ENCODE data around the gene CLASP2. TPM values are rescaled to one million over a fixed set of nuclear protein-coding genes. Genes with fewer than 3 reads are reported as not detected.
"Not testable (repeated sequence)": the region's sequence is repeated elsewhere in the genome, so short reads cannot be mapped to it uniquely, and the experiment has no call there.

CLASP2 gene
- total RNA-seq (10 to 100 TPM; 54.0 to 80.1 (median 60.5) TPM), total RNA-seq (60.8 to 108 (median 83.3) reads per million in 29 experiments)
- total RNA-seq (2013): 55.9 TPM

DNA sequence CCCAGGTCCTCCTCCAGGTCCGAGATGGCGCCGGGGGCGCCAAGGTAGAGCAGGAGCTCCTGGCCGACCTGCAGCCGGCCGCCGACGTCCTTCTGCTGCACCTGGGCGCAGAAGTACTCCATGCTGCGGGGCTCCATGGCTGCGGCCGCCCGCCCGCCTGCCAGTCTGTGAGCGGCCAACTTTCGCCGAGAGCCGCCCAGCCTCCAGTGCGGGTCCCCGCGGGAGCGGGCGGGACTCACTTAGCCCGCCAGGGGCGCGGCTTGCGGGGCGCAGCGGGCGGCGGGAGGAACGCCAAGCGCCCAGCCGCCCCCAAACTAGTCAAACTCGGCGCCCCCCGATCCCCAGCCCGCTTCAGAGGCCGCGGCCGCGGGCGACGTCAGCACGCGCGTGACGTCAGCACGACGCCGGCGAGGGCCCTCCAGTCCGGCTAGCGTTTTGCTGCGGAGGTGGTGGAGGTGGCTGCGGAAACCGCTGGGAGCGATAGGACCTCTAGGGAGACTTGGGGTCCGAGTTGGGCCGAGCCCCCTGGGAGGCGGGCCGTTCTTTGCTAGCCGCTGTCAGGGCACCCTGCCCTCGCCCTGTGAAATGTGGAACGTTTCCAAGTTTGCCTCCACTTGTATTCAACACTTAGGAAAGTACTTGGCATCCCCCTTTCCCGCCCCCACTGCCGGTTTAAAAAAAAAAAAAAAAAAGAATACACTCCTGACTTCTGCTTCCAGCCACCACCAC is at the start of gene CLASP2:
Gene CLASP2, minus strand, starts transcription at position 389 of the 729 bp plus-strand sequence. Its CDS starts 252 bp downstream, at position 137.
- no peaks in the 10 kb centered on the region for H3K36me3 Mint-ChIP-seq
- DNase-seq (peak; percentile 64 to 93 (median 79)), ATAC-seq (replicated peaks in 1 of 4) (peak; percentile 89 to 93 (median 92))
- H3K27ac ChIP-seq (ENCODE audit: low read length): peak within 1 kb of the TSS; percentile 94
- no peaks in the 10 kb centered on the region for H3K36me3 ChIP-seq (ENCODE audit: control insufficient read depth in 2 of 2, extremely low read depth in 1 of 2, insufficient read depth in 1 of 2, low read length in 1 of 2)
- no peaks in the 10 kb centered on the region for H3K9me3 ChIP-seq
- H3K4me1 ChIP-seq (ENCODE audit: control insufficient read depth in 1 of 2, extremely low read depth in 1 of 2, insufficient read depth in 2 of 2, low read length in 2 of 2): peaks cover 13 to 14% of the 10 kb centered on the region in 2 experiments
- ChIA-PET CTCF (interaction anchor here (0.7 to 1.6 kb wide), 3 partner anchors 56 to 82 kb away, joined by 3 read pairs; no protein-coding TSS in a partner anchor), POLR2A (interaction anchor here in 1 of 2 donors (0.7 kb wide), 1 partner anchor 17 kb away, joined by 3 read pairs; no protein-coding TSS in a partner anchor)
- H3K4me3 Mint-ChIP-seq: peak within 1 kb of the TSS in 2 of 3 donors; percentile 97 to 98
- peaks cover 0 to 13% (median 12%) of the 10 kb centered on the region in 3 donors for H3K4me1 Mint-ChIP-seq
- peak within 1 kb of the TSS; percentile 93 to 94 for H3K4me3 ChIP-seq (ENCODE audit: control insufficient read depth in 1 of 2, extremely low read depth in 1 of 2, low read length in 1 of 2)
- no peaks in the 10 kb centered on the region for H3K27me3 Mint-ChIP-seq
- peak within 1 kb of the TSS; percentile 97 to 99 for H3K27ac Mint-ChIP-seq
- H3K9me3 Mint-ChIP-seq: no peaks in the 10 kb centered on the region
- under 1% methylated on average over 68 of the region's 68 CpGs for WGBS (ENCODE audit: insufficient coverage)
- no peaks in the 10 kb centered on the region for H3K27me3 ChIP-seq (replicated peaks in 1 of 2; ENCODE audit: control insufficient read depth in 2 of 2, extremely low read depth in 1 of 2, insufficient read depth in 2 of 2, low read length in 1 of 2)

DNA sequence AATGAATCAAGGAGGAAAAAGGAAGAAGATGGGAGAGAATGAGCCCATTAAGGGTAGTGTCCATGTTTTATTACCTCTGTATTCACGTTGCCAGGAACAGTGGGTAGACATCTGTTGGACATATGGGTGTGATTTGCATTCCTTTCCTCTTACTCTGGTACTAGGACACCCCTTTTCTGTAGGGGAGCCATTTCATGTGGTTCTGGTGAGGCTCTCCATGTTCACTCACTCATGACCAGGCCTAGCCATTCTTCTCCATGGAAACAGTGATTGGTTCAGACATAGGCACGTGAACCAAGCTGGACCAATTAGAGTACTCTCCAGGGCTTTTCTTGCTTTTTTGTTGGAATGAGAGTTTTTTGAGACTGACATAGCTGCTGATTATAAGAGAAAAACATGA is 40.8 kb upstream of the CLASP2 start:
- ChIA-PET POLR2A (no interaction called here), CTCF (interaction anchor here (0.5 to 0.6 kb wide), 2 partner anchors 28 to 52 kb away, joined by 3 to 6 read pairs; no protein-coding TSS in a partner anchor)
- Histone ChIP-seq H3K27me3 (replicated peaks in 1 of 2; ENCODE audit: control insufficient read depth in 2 of 2, extremely low read depth in 1 of 2, insufficient read depth in 2 of 2, low read length in 1 of 2) (peaks cover 0 to under 1% of the 10 kb centered on the region in 2 experiments), H3K9me3 (no peaks in the 10 kb centered on the region), H3K4me1 (ENCODE audit: control insufficient read depth in 1 of 2, extremely low read depth in 1 of 2, insufficient read depth in 2 of 2, low read length in 2 of 2) (no peaks in the 10 kb centered on the region), H3K36me3 (ENCODE audit: control insufficient read depth in 2 of 2, extremely low read depth in 1 of 2, insufficient read depth in 1 of 2, low read length in 1 of 2) (no peaks in the 10 kb centered on the region), H3K27ac (ENCODE audit: low read length) (no peak overlapping the region), H3K4me3 (ENCODE audit: control insufficient read depth in 1 of 2, extremely low read depth in 1 of 2, low read length in 1 of 2) (no peak overlapping the region)
- H3K4me1 Mint-ChIP-seq: no peaks in the 10 kb centered on the region
- DNase-seq (no peak), ATAC-seq (replicated peaks in 1 of 4) (no peak)
- H3K27ac Mint-ChIP-seq: no peak overlapping the region
- H3K27me3 Mint-ChIP-seq: peaks cover 0 to 14% of the 10 kb centered on the region in 2 donors
- peaks cover 6% of the 10 kb centered on the region for H3K36me3 Mint-ChIP-seq
- WGBS (ENCODE audit: insufficient coverage): no CpG with 5 or more reads among the region's 2 CpGs
- peaks cover 3 to 14% (median 11%) of the 10 kb centered on the region in 3 donors for H3K9me3 Mint-ChIP-seq
- no peak overlapping the region for H3K4me3 Mint-ChIP-seq

DNA sequence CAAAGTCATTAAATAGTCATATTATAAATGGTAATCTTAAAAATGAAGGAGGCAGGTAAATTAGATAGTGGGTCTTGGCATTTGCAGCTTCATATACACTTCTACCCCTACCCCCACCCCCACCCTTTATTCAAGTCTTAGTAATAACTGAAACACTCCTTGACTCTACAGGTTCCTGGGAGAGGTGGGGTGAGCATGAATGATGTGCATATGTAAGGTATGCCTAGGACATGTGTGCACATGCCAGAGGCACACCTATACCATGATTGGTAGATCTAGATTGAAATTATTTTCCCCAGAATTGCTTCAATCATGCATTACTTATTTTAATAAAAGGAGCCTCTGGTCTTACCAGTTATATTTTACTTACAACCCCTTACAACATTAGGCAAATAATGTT is 40.2 kb upstream of the CLASP2 start:
- H3K9me3 Mint-ChIP-seq: peaks cover 3 to 14% (median 11%) of the 10 kb centered on the region in 3 donors
- ChIA-PET CTCF (no interaction called here), POLR2A (no interaction called here)
- no peak for DNase-seq
- Histone ChIP-seq H3K27ac (ENCODE audit: low read length) (no peak overlapping the region), H3K4me1 (ENCODE audit: control insufficient read depth in 1 of 2, extremely low read depth in 1 of 2, insufficient read depth in 2 of 2, low read length in 2 of 2) (no peaks in the 10 kb centered on the region), H3K9me3 (no peaks in the 10 kb centered on the region), H3K4me3 (ENCODE audit: control insufficient read depth in 1 of 2, extremely low read depth in 1 of 2, low read length in 1 of 2) (no peak overlapping the region), H3K36me3 (ENCODE audit: control insufficient read depth in 2 of 2, extremely low read depth in 1 of 2, insufficient read depth in 1 of 2, low read length in 1 of 2) (no peaks in the 10 kb centered on the region), H3K27me3 (replicated peaks in 1 of 2; ENCODE audit: control insufficient read depth in 2 of 2, extremely low read depth in 1 of 2, insufficient read depth in 2 of 2, low read length in 1 of 2) (peaks cover 0 to 6% of the 10 kb centered on the region in 2 experiments)
- H3K27ac Mint-ChIP-seq: no peak overlapping the region
- H3K4me3 Mint-ChIP-seq: no peak overlapping the region
- ATAC-seq (replicated peaks in 1 of 4): no peak
- H3K36me3 Mint-ChIP-seq: peaks cover 6% of the 10 kb centered on the region
- no peaks in the 10 kb centered on the region for H3K4me1 Mint-ChIP-seq
- H3K27me3 Mint-ChIP-seq: peaks cover 0 to 13% of the 10 kb centered on the region in 2 donors

DNA sequence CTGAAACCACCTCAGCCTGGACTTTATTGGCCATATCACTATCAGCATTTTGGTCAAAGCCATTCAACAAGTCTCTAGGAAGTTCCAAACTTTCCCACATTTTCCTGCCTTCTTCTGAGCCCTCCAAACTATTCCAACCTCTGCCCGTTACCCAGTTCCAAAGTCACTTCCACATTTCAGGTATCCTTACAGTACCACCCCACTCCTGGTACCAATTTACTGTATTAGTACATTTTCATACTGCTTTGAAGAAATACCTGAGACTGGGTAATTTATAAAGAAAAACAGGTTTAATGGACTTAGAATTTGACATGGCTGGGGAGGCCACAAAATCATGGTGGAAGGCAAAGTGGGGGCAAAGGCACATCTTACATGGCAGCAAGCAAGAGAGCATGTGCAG is 36.3 kb upstream of the CLASP2 start:
- H3K9me3 ChIP-seq; H3K27ac Mint-ChIP-seq; H3K4me1 Mint-ChIP-seq; H3K4me3 Mint-ChIP-seq; H3K36me3 Mint-ChIP-seq; H3K27ac ChIP-seq (ENCODE audit: low read length); H3K27me3 Mint-ChIP-seq; ATAC-seq (replicated peaks in 1 of 4); H3K36me3 ChIP-seq (ENCODE audit: control insufficient read depth in 2 of 2, extremely low read depth in 1 of 2, insufficient read depth in 1 of 2, low read length in 1 of 2); H3K4me1 ChIP-seq (ENCODE audit: control insufficient read depth in 1 of 2, extremely low read depth in 1 of 2, insufficient read depth in 2 of 2, low read length in 2 of 2); H3K27me3 ChIP-seq (replicated peaks in 1 of 2; ENCODE audit: control insufficient read depth in 2 of 2, extremely low read depth in 1 of 2, insufficient read depth in 2 of 2, low read length in 1 of 2); DNase-seq; CTCF ChIA-PET; H3K4me3 ChIP-seq (ENCODE audit: control insufficient read depth in 1 of 2, extremely low read depth in 1 of 2, low read length in 1 of 2); POLR2A ChIA-PET: not testable (repeated sequence)
- WGBS (ENCODE audit: insufficient coverage): 100% methylated on average over 1 of the region's 1 CpG
- H3K9me3 Mint-ChIP-seq: peaks cover 3 to 14% (median 11%) of the 10 kb centered on the region in 3 donors

DNA sequence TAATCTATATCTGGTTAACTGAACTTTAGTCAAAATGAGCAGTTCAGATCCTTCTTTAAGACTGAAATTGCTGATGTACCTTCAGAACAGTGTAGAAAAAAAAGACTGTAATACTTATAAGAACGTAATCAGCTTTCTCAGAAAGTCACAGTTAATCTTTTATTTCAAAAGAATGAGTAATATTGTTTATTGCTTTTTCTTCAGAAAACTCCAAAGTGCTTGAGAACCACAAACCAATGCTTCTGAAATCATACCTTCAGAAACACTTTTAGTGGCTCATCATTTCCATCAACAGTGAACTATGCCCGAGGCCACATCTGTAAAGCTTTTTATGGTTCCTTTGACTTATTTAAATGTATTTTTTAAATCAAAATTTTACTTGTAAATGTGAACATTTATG is 33.3 kb upstream of the CLASP2 start:
- no peak overlapping the region for H3K27ac Mint-ChIP-seq
- H3K4me3 Mint-ChIP-seq: no peak overlapping the region
- ChIA-PET POLR2A (no interaction called here), CTCF (no interaction called here)
- no peak for DNase-seq
- H3K4me1 ChIP-seq (ENCODE audit: control insufficient read depth in 1 of 2, extremely low read depth in 1 of 2, insufficient read depth in 2 of 2, low read length in 2 of 2): no peaks in the 10 kb centered on the region
- peaks cover 0 to 10% of the 10 kb centered on the region in 2 donors for H3K27me3 Mint-ChIP-seq
- no peak for ATAC-seq (replicated peaks in 1 of 4)
- H3K36me3 ChIP-seq (ENCODE audit: control insufficient read depth in 2 of 2, extremely low read depth in 1 of 2, insufficient read depth in 1 of 2, low read length in 1 of 2): no peaks in the 10 kb centered on the region
- peaks cover 0 to 12% of the 10 kb centered on the region in 2 experiments for H3K27me3 ChIP-seq (replicated peaks in 1 of 2; ENCODE audit: control insufficient read depth in 2 of 2, extremely low read depth in 1 of 2, insufficient read depth in 2 of 2, low read length in 1 of 2)
- peaks cover 4% of the 10 kb centered on the region for H3K36me3 Mint-ChIP-seq
- no peaks in the 10 kb centered on the region for H3K9me3 ChIP-seq
- no peak overlapping the region for H3K4me3 ChIP-seq (ENCODE audit: control insufficient read depth in 1 of 2, extremely low read depth in 1 of 2, low read length in 1 of 2)
- WGBS (ENCODE audit: insufficient coverage): no CpG with 5 or more reads among the region's 2 CpGs
- H3K27ac ChIP-seq (ENCODE audit: low read length): no peak overlapping the region
- no peaks in the 10 kb centered on the region for H3K4me1 Mint-ChIP-seq
- H3K9me3 Mint-ChIP-seq: peaks cover 3 to 10% (median 10%) of the 10 kb centered on the region in 3 donors

DNA sequence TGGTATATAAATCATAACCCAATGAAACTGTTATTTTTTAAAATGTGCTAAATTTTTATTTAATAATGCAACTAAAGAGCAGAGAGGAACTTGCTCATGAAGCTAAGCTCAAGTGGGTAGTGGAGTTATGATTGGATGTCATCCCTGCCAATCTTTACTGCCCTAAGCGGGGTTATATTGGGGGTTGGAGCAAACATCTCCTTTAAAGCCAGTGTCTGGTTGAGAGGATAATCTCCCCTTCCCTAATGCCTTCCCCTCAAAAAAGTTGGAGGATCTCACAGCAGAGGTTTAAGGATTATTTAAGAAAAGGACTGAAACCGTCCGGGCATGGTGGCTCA is 32.1 kb upstream of the CLASP2 start:
- H3K4me1 ChIP-seq (ENCODE audit: control insufficient read depth in 1 of 2, extremely low read depth in 1 of 2, insufficient read depth in 2 of 2, low read length in 2 of 2): no peaks in the 10 kb centered on the region
- DNase-seq: no peak
- WGBS (ENCODE audit: insufficient coverage): no CpG with 5 or more reads among the region's 3 CpGs
- Mint-ChIP-seq H3K4me3 (no peak overlapping the region), H3K4me1 (no peaks in the 10 kb centered on the region), H3K27ac (no peak overlapping the region), H3K36me3 (peaks cover 4% of the 10 kb centered on the region), H3K27me3 (peaks cover 0 to 8% of the 10 kb centered on the region in 2 donors), H3K9me3 (peaks cover 3 to 10% (median 9%) of the 10 kb centered on the region in 3 donors)
- ChIA-PET CTCF (no interaction called here), POLR2A (no interaction called here)
- no peaks in the 10 kb centered on the region for H3K36me3 ChIP-seq (ENCODE audit: control insufficient read depth in 2 of 2, extremely low read depth in 1 of 2, insufficient read depth in 1 of 2, low read length in 1 of 2)
- no peaks in the 10 kb centered on the region for H3K9me3 ChIP-seq
- peaks cover 0 to 12% of the 10 kb centered on the region in 2 experiments for H3K27me3 ChIP-seq (replicated peaks in 1 of 2; ENCODE audit: control insufficient read depth in 2 of 2, extremely low read depth in 1 of 2, insufficient read depth in 2 of 2, low read length in 1 of 2)
- H3K27ac ChIP-seq (ENCODE audit: low read length): no peak overlapping the region
- H3K4me3 ChIP-seq (ENCODE audit: control insufficient read depth in 1 of 2, extremely low read depth in 1 of 2, low read length in 1 of 2): no peak overlapping the region
- no peak for ATAC-seq (replicated peaks in 1 of 4)
